PC-9 (cell line): ENCODE measurements around the gene CLDN6.

Experiments used
- EZH2 ChIP-seq: fragments of 200-600 bp; sonication (generic); IDR thresholded peaks from 2 replicates; pipeline ENCODE4 v1.8.0; 2017; ENCODE audit warnings: antibody characterized with exemption, low read depth
- TF ChIP-seq, protein P1 (sequence below): fragments of 200-600 bp; sonication (generic); conservative IDR thresholded peaks from 2 replicates; pipeline ENCODE4 v1.6.1; 2017; ENCODE audit warnings: mixed run types, antibody characterized with exemption, mild to moderate bottlenecking, moderate library complexity

DNA sequence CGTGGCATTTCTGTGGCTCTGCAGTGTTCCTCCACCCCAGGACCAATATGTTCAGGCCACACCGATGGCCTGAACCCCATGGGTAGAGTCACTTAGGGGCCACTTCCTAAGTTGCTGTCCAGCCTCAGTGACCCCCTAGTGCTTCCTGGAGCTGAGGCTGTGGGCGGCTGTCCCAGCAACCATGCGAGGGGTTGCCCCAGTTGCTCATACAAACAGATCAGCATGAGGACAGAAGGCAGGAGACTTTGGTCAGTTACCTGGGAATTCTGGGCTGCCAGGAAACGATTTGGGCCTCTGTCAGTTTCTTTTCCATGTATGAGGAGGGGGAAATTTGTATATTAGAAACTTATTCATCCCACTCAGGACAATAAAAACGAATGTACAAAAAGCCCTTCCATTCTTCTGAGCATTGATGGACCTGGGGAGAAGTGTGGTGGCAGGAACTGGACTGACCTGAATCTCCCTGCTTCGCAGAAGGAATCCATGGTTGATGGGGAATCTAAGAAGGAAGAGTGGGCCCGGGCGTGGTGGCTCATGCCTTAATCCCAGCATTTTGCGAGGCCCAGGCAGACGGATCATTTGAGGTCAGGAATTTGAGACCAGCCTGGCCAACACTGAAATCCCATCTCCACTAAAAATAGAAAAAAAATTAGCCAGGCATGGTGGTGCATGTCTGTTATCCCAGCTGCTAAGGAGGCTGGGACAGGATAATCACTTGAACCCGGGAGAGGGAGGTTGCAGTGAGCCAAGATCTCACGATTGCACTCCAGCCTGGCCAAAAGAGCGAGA is 42.5 kb upstream of the CLDN6 start:
- TF ChIP-seq, protein P1, sequence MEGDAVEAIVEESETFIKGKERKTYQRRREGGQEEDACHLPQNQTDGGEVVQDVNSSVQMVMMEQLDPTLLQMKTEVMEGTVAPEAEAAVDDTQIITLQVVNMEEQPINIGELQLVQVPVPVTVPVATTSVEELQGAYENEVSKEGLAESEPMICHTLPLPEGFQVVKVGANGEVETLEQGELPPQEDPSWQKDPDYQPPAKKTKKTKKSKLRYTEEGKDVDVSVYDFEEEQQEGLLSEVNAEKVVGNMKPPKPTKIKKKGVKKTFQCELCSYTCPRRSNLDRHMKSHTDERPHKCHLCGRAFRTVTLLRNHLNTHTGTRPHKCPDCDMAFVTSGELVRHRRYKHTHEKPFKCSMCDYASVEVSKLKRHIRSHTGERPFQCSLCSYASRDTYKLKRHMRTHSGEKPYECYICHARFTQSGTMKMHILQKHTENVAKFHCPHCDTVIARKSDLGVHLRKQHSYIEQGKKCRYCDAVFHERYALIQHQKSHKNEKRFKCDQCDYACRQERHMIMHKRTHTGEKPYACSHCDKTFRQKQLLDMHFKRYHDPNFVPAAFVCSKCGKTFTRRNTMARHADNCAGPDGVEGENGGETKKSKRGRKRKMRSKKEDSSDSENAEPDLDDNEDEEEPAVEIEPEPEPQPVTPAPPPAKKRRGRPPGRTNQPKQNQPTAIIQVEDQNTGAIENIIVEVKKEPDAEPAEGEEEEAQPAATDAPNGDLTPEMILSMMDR = no peak
- no peak for TF ChIP-seq EZH2
